SU-DHL-6 (cell line): ENCODE results near the gene PALM.
"Not testable (repeated sequence)": the region's sequence is repeated elsewhere in the genome, so short reads cannot be mapped to it uniquely, and the experiment has no call there.

Experiments
- H2AFZ ChIP-seq: fragments of 200-600 bp; sonication (generic); 2 replicates; pipeline ENCODE4 v1.6.1; 2014; ENCODE audit warnings: low read depth, mild to moderate bottlenecking, moderate library complexity, mixed read lengths, antibody characterized with exemption, low read length; ENCODE audit not compliant: severe bottlenecking
- H3F3A ChIP-seq: fragments of 200-600 bp; shearing (Covaris generic); 2 replicates; pipeline ENCODE4 v1.6.0; 2016; ENCODE audit warnings: antibody characterized with exemption, mild to moderate bottlenecking; ENCODE audit not compliant: insufficient read depth
- H3K27ac ChIP-seq: fragments of 200-600 bp; sonication (generic); 2 replicates; pipeline ENCODE4 v1.5.1; 2016; ENCODE audit warnings: low read depth, mild to moderate bottlenecking, low read length, moderate library complexity, mixed read lengths
- H3K27me3 ChIP-seq: fragments of 200-600 bp; sonication (generic), shearing (Covaris generic); 2 replicates; pipeline ENCODE4 v1.6.0; 2014; ENCODE audit warnings: mild to moderate bottlenecking, low read length
- H3K36me3 ChIP-seq: fragments of 200-600 bp; sonication (generic); 2 replicates; pipeline ENCODE4 v1.6.1; 2014; ENCODE audit warnings: mild to moderate bottlenecking, low read length, mixed read lengths
- H3K4me2 ChIP-seq: fragments of 300-600, 200-600 bp; shearing (Covaris generic), sonication (generic); 2 replicates; pipeline ENCODE4 v1.6.0; 2014; ENCODE audit warnings: low read length, low read depth, mild to moderate bottlenecking; ENCODE audit not compliant: poor library complexity, severe bottlenecking
- H3K4me3 ChIP-seq: fragments of 200-600 bp; sonication (generic); 2 replicates; pipeline ENCODE4 v1.5.1; 2014; ENCODE audit warnings: antibody characterized with exemption, low read length, mild to moderate bottlenecking, mixed read lengths; ENCODE audit not compliant: insufficient read depth, poor library complexity, severe bottlenecking
- H3K79me2 ChIP-seq: fragments of 200-600 bp; sonication (generic); 2 replicates; pipeline ENCODE4 v1.6.1; 2014; ENCODE audit warnings: mild to moderate bottlenecking, low read length, moderate library complexity; ENCODE audit not compliant: insufficient read depth
- H3K9ac ChIP-seq: fragments of 200-600 bp; sonication (generic); 2 replicates; pipeline ENCODE4 v1.7.0; 2014; ENCODE audit warnings: mild to moderate bottlenecking, low read length
- H3K9me2 ChIP-seq: fragments of 200-600 bp; sonication (generic); replicated peaks from 2 replicates; pipeline ENCODE4 v1.6.1; 2014; ENCODE audit warnings: low read length; ENCODE audit not compliant: insufficient read depth
- H3K9me3 ChIP-seq: fragments of 200-600 bp; sonication (generic); 2 replicates; pipeline ENCODE4 v1.6.1; 2014; ENCODE audit warnings: low read length, mixed read lengths; ENCODE audit not compliant: insufficient read depth
- H4K20me1 ChIP-seq: fragments of 200-600 bp; sonication (generic); 2 replicates; pipeline ENCODE4 v1.6.1; 2014; ENCODE audit warnings: low read depth, mild to moderate bottlenecking, antibody characterized with exemption, low read length, moderate library complexity, mixed read lengths
- EZH2phosphoT487 ChIP-seq: fragments of 200-600 bp; sonication (generic), shearing (Covaris generic); conservative IDR thresholded peaks from 2 replicates; pipeline ENCODE4 v1.6.1; 2018; ENCODE audit warnings: mild to moderate bottlenecking, antibody characterized with exemption, low read length, moderate library complexity, mixed read lengths
- TF ChIP-seq, protein P1 (sequence below): fragments of 200-600 bp; sonication (generic); IDR thresholded peaks from one replicate; pipeline ENCODE4 v1.5.1; 2017; ENCODE audit warnings: antibody characterized with exemption, mild to moderate bottlenecking, low read length, moderate library complexity; ENCODE audit not compliant: insufficient read depth, poor library complexity, severe bottlenecking

The PALM gene

GRCh38 chr19:738509-739128, 29.9 kb downstream of the PALM start:
- H3K27ac ChIP-seq = no peak overlapping the region
- no peak overlapping the region for H3K9ac ChIP-seq
- H3K79me2 ChIP-seq = no peaks in the 10 kb centered on the region
- no peak overlapping the region for H3K4me3 ChIP-seq
- TF ChIP-seq, protein P1, sequence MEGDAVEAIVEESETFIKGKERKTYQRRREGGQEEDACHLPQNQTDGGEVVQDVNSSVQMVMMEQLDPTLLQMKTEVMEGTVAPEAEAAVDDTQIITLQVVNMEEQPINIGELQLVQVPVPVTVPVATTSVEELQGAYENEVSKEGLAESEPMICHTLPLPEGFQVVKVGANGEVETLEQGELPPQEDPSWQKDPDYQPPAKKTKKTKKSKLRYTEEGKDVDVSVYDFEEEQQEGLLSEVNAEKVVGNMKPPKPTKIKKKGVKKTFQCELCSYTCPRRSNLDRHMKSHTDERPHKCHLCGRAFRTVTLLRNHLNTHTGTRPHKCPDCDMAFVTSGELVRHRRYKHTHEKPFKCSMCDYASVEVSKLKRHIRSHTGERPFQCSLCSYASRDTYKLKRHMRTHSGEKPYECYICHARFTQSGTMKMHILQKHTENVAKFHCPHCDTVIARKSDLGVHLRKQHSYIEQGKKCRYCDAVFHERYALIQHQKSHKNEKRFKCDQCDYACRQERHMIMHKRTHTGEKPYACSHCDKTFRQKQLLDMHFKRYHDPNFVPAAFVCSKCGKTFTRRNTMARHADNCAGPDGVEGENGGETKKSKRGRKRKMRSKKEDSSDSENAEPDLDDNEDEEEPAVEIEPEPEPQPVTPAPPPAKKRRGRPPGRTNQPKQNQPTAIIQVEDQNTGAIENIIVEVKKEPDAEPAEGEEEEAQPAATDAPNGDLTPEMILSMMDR = no peak
- no peak for TF ChIP-seq EZH2phosphoT487
- H3K4me2 ChIP-seq = no peak overlapping the region
- no peak overlapping the region for H2AFZ ChIP-seq
- H3K36me3 ChIP-seq = no peaks in the 10 kb centered on the region
- no peaks in the 10 kb centered on the region for H3K9me2 ChIP-seq
- no peaks in the 10 kb centered on the region for H4K20me1 ChIP-seq
- no peaks in the 10 kb centered on the region for H3K9me3 ChIP-seq
- no peaks in the 10 kb centered on the region for H3K27me3 ChIP-seq
- no peaks in the 10 kb centered on the region for H3F3A ChIP-seq

DNA sequence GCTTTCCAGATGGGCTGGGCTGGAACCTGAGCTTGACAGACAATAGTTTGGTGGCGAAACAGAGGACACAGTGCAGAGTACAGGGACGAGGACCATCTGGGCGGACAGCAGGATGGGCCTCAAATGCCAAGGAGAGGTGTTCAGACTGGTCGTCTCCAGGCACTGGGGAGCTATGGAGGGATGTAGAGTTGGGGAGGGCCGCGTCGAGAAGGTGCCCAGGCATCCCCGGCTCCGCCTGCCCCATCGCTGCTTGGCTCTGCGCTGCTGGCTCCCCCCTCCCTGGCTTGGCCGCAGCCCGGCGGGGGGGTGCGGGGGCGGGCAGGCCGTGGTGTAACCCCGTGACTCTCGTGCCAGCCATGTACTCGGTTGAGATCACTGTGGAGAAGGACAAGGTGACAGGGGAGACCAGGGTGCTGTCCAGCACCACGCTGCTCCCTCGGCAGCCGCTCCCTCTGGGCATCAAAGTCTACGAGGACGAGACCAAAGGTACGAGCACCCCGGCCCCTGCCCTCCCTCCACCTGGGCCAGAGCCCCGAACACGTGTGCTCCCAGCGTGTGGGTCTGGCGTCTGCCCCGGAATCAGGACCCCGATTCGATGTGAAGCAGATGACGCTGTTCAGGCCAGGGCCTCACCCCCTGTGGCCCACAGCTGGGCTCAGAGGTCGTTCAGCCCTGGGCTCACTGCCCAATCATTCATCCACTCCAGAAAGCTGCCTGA, 31.4 kb downstream of the PALM start:
- no peak overlapping the region for H3K9ac ChIP-seq
- H3K36me3 ChIP-seq = no peaks in the 10 kb centered on the region
- H3K9me3 ChIP-seq = no peaks in the 10 kb centered on the region
- no peaks in the 10 kb centered on the region for H3K9me2 ChIP-seq
- no peaks in the 10 kb centered on the region for H3K27me3 ChIP-seq
- no peaks in the 10 kb centered on the region for H3K79me2 ChIP-seq
- no peaks in the 10 kb centered on the region for H4K20me1 ChIP-seq
- no peak overlapping the region for H3K4me2 ChIP-seq
- no peak overlapping the region for H3K27ac ChIP-seq
- no peak overlapping the region for H3K4me3 ChIP-seq
- H3F3A ChIP-seq = no peaks in the 10 kb centered on the region
- no peak for TF ChIP-seq EZH2phosphoT487
- TF ChIP-seq, protein P1 = no peak
- no peak overlapping the region for H2AFZ ChIP-seq

- H3K27ac ChIP-seq, H4K20me1 ChIP-seq, H2AFZ ChIP-seq, H3K9ac ChIP-seq, H3K79me2 ChIP-seq, H3K4me2 ChIP-seq, H3K9me3 ChIP-seq, H3K9me2 ChIP-seq, H3K27me3 ChIP-seq, H3K36me3 ChIP-seq, H3F3A ChIP-seq, H3K4me3 ChIP-seq: not testable (repeated sequence)
These were observed 32.2 kb downstream of the PALM start for GRCh38 chr19:740816-741505.
